Left lung (tissue), 10 donors: ENCODE results near the gene ADGRG3. TPM values are rescaled to one million over a fixed set of nuclear protein-coding genes. Genes with fewer than 3 reads are reported as not detected.
A peak's percentile ranks its signal among the peaks of the same experiment; 100 is the strongest.

Source experiments
- ATAC-seq: fragments of 200-7000 bp; cut with Tn5 transposase; one replicate; pipeline ENCODE4 v1.9.1; 2020; ENCODE audit warnings: moderate library complexity
- DNase-seq, 4 donors: peaks; one replicate each; pipeline ENCODE4 v3.0.0-alpha.2; 2013 to 2020
- H3K27ac ChIP-seq, 2 donors: fragments of 200-600 bp; sonication (generic) in 1 of 2; one replicate each; pipeline versions ENCODE4 v1.5.0 to v1.8.0; 2020 to 2021
- H3K27me3 ChIP-seq, 2 donors: fragments of 200-600 bp; sonication (generic) in 1 of 2; one replicate each; pipeline versions ENCODE4 v1.5.0 to v1.8.0; 2020 to 2021
- H3K36me3 ChIP-seq, 2 donors: fragments of 200-600 bp; sonication (generic) in 1 of 2; one replicate each; pipeline versions ENCODE4 v1.5.0 to v1.8.0; 2020 to 2021
- H3K4me1 ChIP-seq, 2 donors: fragments of 200-600 bp; one replicate each; pipeline ENCODE4 v1.8.0; 2021
- H3K4me3 ChIP-seq, 2 donors: fragments of 200-600 bp; sonication (generic) in 1 of 2; one replicate each; pipeline versions ENCODE4 v1.5.0 to v1.8.0; 2020 to 2021; ENCODE audit warnings: mild to moderate bottlenecking in 1 of 2
- H3K9me3 ChIP-seq, 2 donors: fragments of 200-600 bp; sonication (generic) in 1 of 2; one replicate each; pipeline versions ENCODE4 v1.5.0 to v1.8.0; 2020 to 2021
- intact Hi-C, 2 donors: fragments of 100-400 bp; cut with DNase I; formaldehyde crosslinking; loops; one replicate each; pipeline versions ENCODE4 v1.11.2 to v1.14.2; 2022
- polyA plus RNA-seq, 6 donors: library from polyadenylated mRNA; unstranded; fragments of 120-200 nt; gene quantifications; one replicate each; pipeline ENCODE4 v1.2.1, GENCODE V29; 2013; ENCODE audit not compliant: insufficient read length in 6 of 6
- total RNA-seq, 2 donors: library from RNA; stranded (reverse); fragmentation: NEBNext Ultra II Directional; extraction: Animal tissue kit (Norgen Biotek cat#: 25700); gene quantifications; one replicate each; pipeline ENCODE4 v1.2.1, GENCODE V29; 2021
- TF ChIP-seq, protein P1 (sequence below), 2 donors: fragments of 200-600 bp; sonication (generic) in 1 of 2; IDR thresholded peaks; one replicate each; pipeline versions ENCODE4 v1.5.0 to v1.8.0; 2021; ENCODE audit warnings: antibody characterized with exemption in 2 of 2
- donor health status: DM: no; HTN: yes; CAD: no.
- donor health status: DM: no; HTN: no; CAD: no.

ADGRG3 gene
- total and polyA plus RNA-seq, 8 donors: 0.70 to 29.8 (median 1.1) TPM

DNA sequence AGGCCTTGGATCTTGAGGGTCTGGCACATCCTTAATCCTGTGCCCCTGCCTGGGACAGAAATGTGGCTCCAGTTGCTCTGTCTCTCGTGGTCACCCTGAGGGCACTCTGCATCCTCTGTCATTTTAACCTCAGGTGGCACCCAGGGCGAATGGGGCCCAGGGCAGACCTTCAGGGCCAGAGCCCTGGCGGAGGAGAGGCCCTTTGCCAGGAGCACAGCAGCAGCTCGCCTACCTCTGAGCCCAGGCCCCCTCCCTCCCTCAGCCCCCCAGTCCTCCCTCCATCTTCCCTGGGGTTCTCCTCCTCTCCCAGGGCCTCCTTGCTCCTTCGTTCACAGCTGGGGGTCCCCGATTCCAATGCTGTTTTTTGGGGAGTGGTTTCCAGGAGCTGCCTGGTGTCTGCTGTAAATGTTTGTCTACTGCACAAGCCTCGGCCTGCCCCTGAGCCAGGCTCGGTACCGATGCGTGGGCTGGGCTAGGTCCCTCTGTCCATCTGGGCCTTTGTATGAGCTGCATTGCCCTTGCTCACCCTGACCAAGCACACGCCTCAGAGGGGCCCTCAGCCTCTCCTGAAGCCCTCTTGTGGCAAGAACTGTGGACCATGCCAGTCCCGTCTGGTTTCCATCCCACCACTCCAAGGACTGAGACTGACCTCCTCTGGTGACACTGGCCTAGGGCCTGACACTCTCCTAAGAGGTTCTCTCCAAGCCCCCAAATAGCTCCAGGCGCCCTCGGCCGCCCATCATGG, 4.0 kb upstream of the ADGRG3 start:
- no peak for ATAC-seq
- Histone ChIP-seq H3K4me3 (no peak overlapping the region), H3K36me3 (peaks cover 0 to 49% of the 10 kb centered on the region in 2 donors), H3K27ac (peak overlapping the region in 1 of 2 donors; percentile 48), H3K4me1 (peaks cover 0 to 24% of the 10 kb centered on the region in 2 donors), H3K27me3 (peaks cover 0 to 6% of the 10 kb centered on the region in 2 donors), H3K9me3 (no peaks in the 10 kb centered on the region)
- no peak for DNase-seq
- intact Hi-C loops: no loop called here
- TF ChIP-seq, protein P1, sequence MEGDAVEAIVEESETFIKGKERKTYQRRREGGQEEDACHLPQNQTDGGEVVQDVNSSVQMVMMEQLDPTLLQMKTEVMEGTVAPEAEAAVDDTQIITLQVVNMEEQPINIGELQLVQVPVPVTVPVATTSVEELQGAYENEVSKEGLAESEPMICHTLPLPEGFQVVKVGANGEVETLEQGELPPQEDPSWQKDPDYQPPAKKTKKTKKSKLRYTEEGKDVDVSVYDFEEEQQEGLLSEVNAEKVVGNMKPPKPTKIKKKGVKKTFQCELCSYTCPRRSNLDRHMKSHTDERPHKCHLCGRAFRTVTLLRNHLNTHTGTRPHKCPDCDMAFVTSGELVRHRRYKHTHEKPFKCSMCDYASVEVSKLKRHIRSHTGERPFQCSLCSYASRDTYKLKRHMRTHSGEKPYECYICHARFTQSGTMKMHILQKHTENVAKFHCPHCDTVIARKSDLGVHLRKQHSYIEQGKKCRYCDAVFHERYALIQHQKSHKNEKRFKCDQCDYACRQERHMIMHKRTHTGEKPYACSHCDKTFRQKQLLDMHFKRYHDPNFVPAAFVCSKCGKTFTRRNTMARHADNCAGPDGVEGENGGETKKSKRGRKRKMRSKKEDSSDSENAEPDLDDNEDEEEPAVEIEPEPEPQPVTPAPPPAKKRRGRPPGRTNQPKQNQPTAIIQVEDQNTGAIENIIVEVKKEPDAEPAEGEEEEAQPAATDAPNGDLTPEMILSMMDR (IDR thresholded peaks at IDR 0.05): no peak

GRCh38 chr16:57664662-57665025, 3.5 kb upstream of the ADGRG3 start:
- H3K4me1 ChIP-seq: peaks cover 0 to 29% of the 10 kb centered on the region in 2 donors
- H3K27me3 ChIP-seq: peaks cover 0 to 6% of the 10 kb centered on the region in 2 donors
- H3K4me3 ChIP-seq: no peak overlapping the region
- ATAC-seq (no peak), DNase-seq (no peak)
- peak overlapping the region in 1 of 2 donors; percentile 48 for H3K27ac ChIP-seq
- TF ChIP-seq, protein P1 (IDR thresholded peaks at IDR 0.05): no peak
- peaks cover 0 to 43% of the 10 kb centered on the region in 2 donors for H3K36me3 ChIP-seq
- intact Hi-C loops: no loop called here
- H3K9me3 ChIP-seq: no peaks in the 10 kb centered on the region

- TF ChIP-seq, protein P1 (IDR thresholded peaks at IDR 0.05): no peak
- ATAC-seq (no peak), DNase-seq (no peak)
- no peak overlapping the region for H3K4me3 ChIP-seq
- peaks cover 0 to 34% of the 10 kb centered on the region in 2 donors for H3K36me3 ChIP-seq
- no peaks in the 10 kb centered on the region for H3K9me3 ChIP-seq
- H3K27ac ChIP-seq: peak overlapping the region in 1 of 2 donors; percentile 48
- intact Hi-C loops: no loop called here
- peaks cover 0 to 32% of the 10 kb centered on the region in 2 donors for H3K4me1 ChIP-seq
- peaks cover 0 to 6% of the 10 kb centered on the region in 2 donors for H3K27me3 ChIP-seq
Observed at GRCh38 chr16:57665541-57665940, 2.6 kb upstream of the ADGRG3 start.

DNA sequence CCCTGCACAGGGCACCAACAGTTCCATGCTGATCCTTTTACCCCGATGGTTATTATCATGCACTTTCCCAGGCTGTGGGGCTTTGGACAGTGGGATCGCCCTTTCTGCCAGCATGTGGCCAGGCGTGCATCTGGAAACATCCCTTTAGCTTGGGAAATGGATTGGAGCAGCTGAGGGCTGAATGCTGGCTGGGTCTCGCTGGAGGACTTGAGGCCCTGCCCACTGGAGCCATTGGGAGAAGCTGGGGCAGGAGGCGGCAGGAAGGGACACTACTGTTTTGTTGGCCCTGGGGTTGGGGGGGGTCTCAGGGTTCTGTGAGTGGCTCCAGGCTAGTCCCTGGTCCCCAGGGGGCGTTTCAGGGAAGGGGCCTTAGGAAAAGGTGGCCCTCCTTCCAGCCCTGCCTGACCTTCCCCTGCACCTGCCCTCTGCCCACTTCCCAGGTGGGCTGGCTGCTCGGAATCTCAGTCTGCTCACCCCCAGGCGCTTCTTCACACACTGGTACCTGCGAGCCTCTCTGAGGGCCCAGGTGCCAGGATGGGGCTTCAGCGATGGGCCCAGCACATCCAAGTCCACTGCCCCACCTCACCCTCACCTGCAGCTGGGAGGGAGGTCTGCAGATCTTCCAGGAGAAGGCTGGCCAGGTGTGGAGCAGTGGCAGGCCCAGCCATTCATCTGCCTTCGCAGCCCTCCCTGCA, 1.6 kb upstream of the ADGRG3 start:
- peaks cover 0 to 6% of the 10 kb centered on the region in 2 donors for H3K27me3 ChIP-seq
- DNase-seq: no peak
- H3K27ac ChIP-seq: peak overlapping the region in 1 of 2 donors; percentile 86
- no peak overlapping the region for H3K4me3 ChIP-seq
- TF ChIP-seq, protein P1 (IDR thresholded peaks at IDR 0.05): no peak
- peaks cover 0 to 32% of the 10 kb centered on the region in 2 donors for H3K4me1 ChIP-seq
- no peak for ATAC-seq
- intact Hi-C loops: no loop called here
- H3K36me3 ChIP-seq: peaks cover 0 to 25% of the 10 kb centered on the region in 2 donors
- H3K9me3 ChIP-seq: no peaks in the 10 kb centered on the region

DNA sequence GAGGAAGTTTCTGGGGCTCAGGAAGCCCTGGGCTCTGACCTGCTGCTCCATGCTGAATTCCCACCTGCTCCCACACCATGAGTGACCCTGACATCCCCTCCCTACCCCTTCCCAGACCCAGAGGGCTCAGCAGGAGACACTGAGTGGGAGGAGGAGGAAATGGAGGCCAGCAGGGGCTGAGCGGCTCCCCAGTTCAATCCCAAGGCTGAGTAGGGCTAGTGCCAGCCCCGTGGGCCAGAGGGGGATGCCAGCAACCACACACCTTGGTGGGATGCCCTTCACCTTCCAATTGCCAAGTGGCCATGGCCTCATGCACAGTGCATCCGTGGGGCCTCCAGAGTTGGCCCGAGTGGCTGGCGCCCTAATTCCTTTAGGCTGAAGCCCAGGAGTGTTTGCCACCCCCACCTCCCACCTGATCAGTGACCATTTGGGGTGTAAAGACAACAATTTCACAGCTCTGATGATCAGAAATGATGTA, 1.0 kb upstream of the ADGRG3 start:
- H3K9me3 ChIP-seq: no peaks in the 10 kb centered on the region
- TF ChIP-seq, protein P1 (IDR thresholded peaks at IDR 0.05): no peak
- peak overlapping the region in 1 of 2 donors; percentile 86 for H3K27ac ChIP-seq
- ATAC-seq (peak; percentile 16), DNase-seq (no peak)
- intact Hi-C loops: no loop called here
- H3K4me3 ChIP-seq: no peak overlapping the region
- H3K36me3 ChIP-seq: peaks cover 0 to 19% of the 10 kb centered on the region in 2 donors
- H3K27me3 ChIP-seq: peaks cover 0 to 6% of the 10 kb centered on the region in 2 donors
- peaks cover 0 to 32% of the 10 kb centered on the region in 2 donors for H3K4me1 ChIP-seq
